ENCODE measurements around the gene TCP10L.
"Not testable (repeated sequence)": the region's sequence is repeated elsewhere in the genome, so short reads cannot be mapped to it uniquely, and the experiment has no call there.

TCP10L gene

GRCh38 chr21:32572574-32573420 is 12.5 kb downstream of the TCP10L start:
- no peaks in the 10 kb centered on the region for H3K36me3 ChIP-seq (ENCODE audit: control insufficient read depth in 5 of 5, insufficient read depth in 5 of 5, low read length in 5 of 5)
- peaks cover 2 to 12% (median 11%) of the 10 kb centered on the region in 5 donors for H3K4me1 ChIP-seq (ENCODE audit: control insufficient read depth in 5 of 5, insufficient read depth in 5 of 5, low read length in 5 of 5)
- H3K4me3 ChIP-seq (ENCODE audit: low read depth in 1 of 5, low read length in 5 of 5), result no peak overlapping the region
- H3K9me3 ChIP-seq (ENCODE audit: control insufficient read depth in 5 of 5, low read length in 5 of 5), result no peaks in the 10 kb centered on the region
- H3K9ac ChIP-seq (ENCODE audit: low read length in 5 of 5), result no peak overlapping the region
- H3K27me3 ChIP-seq (ENCODE audit: control insufficient read depth in 5 of 5, insufficient read depth in 4 of 5, low read length in 5 of 5), result peaks cover 4 to 11% (median 5%) of the 10 kb centered on the region in 5 donors
- H3K27ac ChIP-seq (ENCODE audit: low read depth, low read length), result no peak overlapping the region

DNA sequence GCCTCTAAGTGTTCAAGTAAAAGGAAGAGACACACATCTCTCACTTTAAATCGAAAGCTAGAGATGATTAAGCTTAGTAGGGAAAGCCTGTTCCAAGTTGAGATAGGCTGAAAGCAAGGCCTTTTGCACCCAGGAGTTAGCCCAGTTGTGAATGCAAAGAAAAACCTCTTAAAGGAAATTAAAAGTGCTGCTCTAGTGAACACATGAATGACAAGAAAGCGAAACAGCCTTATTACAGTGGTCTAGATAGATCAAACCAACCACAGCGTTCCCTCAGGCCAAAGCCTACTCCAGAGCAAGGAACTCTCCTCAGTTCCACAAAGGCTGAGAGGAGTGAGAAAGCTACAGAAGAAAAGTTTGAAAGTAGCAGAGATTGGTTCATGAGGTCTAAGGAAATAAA is 14.9 kb downstream of the TCP10L start:
- H3K9ac ChIP-seq (ENCODE audit: low read length in 5 of 5), result no peak overlapping the region
- peaks cover 2 to 12% (median 11%) of the 10 kb centered on the region in 5 donors for H3K4me1 ChIP-seq (ENCODE audit: control insufficient read depth in 5 of 5, insufficient read depth in 5 of 5, low read length in 5 of 5)
- no peaks in the 10 kb centered on the region for H3K9me3 ChIP-seq (ENCODE audit: control insufficient read depth in 5 of 5, low read length in 5 of 5)
- no peak overlapping the region for H3K4me3 ChIP-seq (ENCODE audit: low read depth in 1 of 5, low read length in 5 of 5)
- H3K27ac ChIP-seq (ENCODE audit: low read depth, low read length), result no peak overlapping the region
- peaks cover 4 to 11% (median 5%) of the 10 kb centered on the region in 5 donors for H3K27me3 ChIP-seq (ENCODE audit: control insufficient read depth in 5 of 5, insufficient read depth in 4 of 5, low read length in 5 of 5)
- H3K36me3 ChIP-seq (ENCODE audit: control insufficient read depth in 5 of 5, insufficient read depth in 5 of 5, low read length in 5 of 5), result no peaks in the 10 kb centered on the region

DNA sequence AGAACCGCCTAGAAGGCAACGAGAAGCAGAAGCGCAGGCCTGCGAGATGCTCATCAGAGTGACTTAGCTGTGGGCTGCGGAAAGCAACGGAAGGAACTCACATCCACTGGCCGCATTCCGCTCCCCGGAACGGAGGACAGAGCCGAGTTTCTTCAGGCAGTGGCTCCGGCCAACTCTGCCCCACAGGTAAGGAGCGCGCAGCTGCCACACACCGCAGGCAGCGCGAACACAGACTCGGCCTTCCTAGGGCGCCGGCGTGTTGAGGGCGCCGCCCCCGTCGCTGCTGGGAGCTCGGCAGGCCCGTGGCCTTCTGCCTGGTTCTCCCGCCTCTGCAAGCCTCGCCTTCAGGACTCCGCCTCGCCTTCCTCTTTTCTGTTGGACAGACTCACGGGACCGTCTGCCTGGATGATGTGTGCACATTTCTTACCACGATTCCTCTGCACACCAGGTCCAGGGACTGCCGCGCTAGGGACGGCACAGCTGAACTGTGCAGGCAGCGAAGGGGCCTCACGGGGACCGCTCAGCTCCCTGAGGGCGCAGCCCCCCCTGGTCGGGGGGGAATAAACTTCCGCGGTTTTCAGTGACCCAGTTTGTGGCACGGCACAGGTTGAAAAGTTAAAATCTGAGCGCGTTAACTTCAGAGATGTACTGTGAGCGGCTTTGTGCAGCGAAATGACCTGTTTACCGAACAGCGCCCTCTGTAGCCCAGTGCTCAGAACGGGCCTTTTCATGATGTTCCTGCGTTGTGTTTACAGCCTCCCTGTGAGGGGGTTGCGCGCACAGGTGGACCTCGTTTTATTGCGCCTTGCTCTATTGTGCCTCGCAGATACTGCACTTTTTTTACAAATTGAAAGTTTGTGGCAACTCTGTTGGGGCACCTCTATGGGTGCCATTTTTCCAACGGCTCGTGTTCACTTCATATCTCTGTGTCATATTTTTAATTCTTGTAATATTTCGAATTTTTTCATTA is 15.8 kb downstream of the TCP10L start:
- Histone ChIP-seq H3K4me3 (ENCODE audit: low read depth in 1 of 5, low read length in 5 of 5) (peak overlapping the region; percentile 73 to 85 (median 75)), H3K27ac (ENCODE audit: low read depth, low read length) (peak overlapping the region; percentile 69), H3K36me3 (ENCODE audit: control insufficient read depth in 5 of 5, insufficient read depth in 5 of 5, low read length in 5 of 5) (no peaks in the 10 kb centered on the region), H3K9ac (ENCODE audit: low read length in 5 of 5) (peak overlapping the region; percentile 27 to 82 (median 63)), H3K9me3 (ENCODE audit: control insufficient read depth in 5 of 5, low read length in 5 of 5) (peaks cover 0 to 7% (median 0%) of the 10 kb centered on the region in 5 donors), H3K4me1 (ENCODE audit: control insufficient read depth in 5 of 5, insufficient read depth in 5 of 5, low read length in 5 of 5) (peaks cover 2 to 12% (median 11%) of the 10 kb centered on the region in 5 donors), H3K27me3 (ENCODE audit: control insufficient read depth in 5 of 5, insufficient read depth in 4 of 5, low read length in 5 of 5) (peaks cover 4 to 8% (median 5%) of the 10 kb centered on the region in 5 donors)

DNA sequence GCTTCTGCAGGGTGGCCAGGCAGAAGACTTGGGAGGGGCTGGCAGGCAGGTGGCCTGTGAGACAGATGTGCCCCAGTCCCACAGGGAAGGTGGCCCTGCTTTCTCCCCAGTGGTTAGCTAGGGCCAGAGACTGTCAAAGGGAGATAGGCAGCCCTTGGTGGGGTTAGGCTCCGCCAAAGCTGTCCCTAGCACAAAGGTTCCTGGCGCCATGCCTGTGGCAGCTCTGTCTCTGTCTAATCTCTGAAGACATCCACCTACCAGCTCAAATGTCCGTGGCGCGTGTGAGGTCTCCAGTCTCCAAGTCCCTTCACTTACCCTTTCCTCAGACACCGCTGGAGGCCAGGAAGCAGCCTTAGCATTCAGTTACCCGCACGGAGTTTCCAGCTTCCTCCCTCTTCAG is 17.7 kb downstream of the TCP10L start:
- Histone ChIP-seq H3K9ac (ENCODE audit: low read length in 5 of 5) (no peak overlapping the region), H3K27me3 (ENCODE audit: control insufficient read depth in 5 of 5, insufficient read depth in 4 of 5, low read length in 5 of 5) (peaks cover 0 to 2% (median 1%) of the 10 kb centered on the region in 5 donors), H3K9me3 (ENCODE audit: control insufficient read depth in 5 of 5, low read length in 5 of 5) (peaks cover 0 to 7% (median 0%) of the 10 kb centered on the region in 5 donors), H3K27ac (ENCODE audit: low read depth, low read length) (no peak overlapping the region), H3K36me3 (ENCODE audit: control insufficient read depth in 5 of 5, insufficient read depth in 5 of 5, low read length in 5 of 5) (no peaks in the 10 kb centered on the region), H3K4me1 (ENCODE audit: control insufficient read depth in 5 of 5, insufficient read depth in 5 of 5, low read length in 5 of 5) (peaks cover 2 to 12% (median 11%) of the 10 kb centered on the region in 5 donors), H3K4me3 (ENCODE audit: low read depth in 1 of 5, low read length in 5 of 5) (no peak overlapping the region)

DNA sequence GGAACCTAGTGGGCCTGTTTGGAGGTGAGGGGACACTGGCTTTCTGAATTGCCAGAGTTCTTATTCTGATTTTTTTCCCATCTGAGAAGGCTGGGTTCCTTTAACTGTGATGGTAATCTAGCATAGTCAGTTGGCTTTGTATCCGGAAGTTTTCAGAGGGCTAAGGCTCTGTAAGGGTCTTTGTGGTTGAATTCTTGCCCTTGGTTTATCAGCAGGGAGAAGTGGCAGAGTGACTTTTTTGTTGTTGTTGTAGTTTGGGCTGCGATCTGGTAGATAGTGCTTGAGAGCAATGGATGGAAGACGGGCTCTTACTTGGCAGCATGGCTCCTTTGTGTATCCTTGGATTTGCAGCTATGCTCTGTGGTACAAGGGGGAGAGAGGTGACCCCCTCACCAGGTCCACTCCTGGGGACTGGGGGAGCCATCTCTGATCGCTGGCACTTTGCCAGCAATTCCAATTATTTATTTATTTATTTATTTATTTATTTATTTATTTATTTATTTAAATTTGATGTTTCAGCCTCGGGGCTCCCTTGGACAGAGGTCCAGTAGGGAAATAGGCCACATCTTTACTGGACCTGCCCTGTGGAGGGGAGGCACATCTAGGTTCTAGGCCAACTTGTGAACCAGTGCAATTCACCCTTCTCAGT is 18.5 kb downstream of the TCP10L start:
- Histone ChIP-seq H3K27ac (ENCODE audit: low read depth, low read length) (no peak overlapping the region), H3K27me3 (ENCODE audit: control insufficient read depth in 5 of 5, insufficient read depth in 4 of 5, low read length in 5 of 5) (no peaks in the 10 kb centered on the region), H3K4me1 (ENCODE audit: control insufficient read depth in 5 of 5, insufficient read depth in 5 of 5, low read length in 5 of 5) (peaks cover 2 to 12% (median 11%) of the 10 kb centered on the region in 5 donors), H3K4me3 (ENCODE audit: low read depth in 1 of 5, low read length in 5 of 5) (no peak overlapping the region), H3K36me3 (ENCODE audit: control insufficient read depth in 5 of 5, insufficient read depth in 5 of 5, low read length in 5 of 5) (no peaks in the 10 kb centered on the region), H3K9ac (ENCODE audit: low read length in 5 of 5) (no peak overlapping the region), H3K9me3 (ENCODE audit: control insufficient read depth in 5 of 5, low read length in 5 of 5) (peaks cover 0 to 7% (median 0%) of the 10 kb centered on the region in 5 donors)

DNA sequence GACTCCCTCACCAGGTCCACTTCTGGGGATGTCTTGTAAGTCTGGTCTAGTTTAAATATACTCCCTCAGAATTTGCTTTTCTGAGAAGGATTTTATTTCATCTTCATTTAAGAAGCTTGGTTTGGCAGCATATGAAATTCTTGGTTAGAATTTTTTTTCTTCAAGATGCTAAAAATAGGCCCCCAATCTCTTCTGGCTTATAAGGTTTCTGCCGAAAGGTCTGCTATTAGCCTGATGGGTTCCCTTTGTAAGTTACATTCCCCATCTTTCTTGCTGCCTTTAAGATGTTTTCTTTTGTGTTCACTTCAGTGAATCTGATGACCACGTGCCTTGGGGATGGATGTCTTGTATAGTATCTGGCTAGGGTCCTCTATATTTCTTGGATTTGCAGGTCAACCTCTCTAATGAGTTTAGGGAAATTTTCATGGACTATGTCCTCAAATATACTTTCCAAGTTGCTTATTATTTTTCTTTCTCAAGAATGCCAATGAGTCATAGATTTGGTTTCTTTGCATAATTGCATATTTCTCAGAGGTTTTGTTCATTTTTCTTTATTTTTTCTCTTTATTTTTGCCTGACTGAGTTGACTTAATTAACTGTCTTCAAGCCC is 19.4 kb downstream of the TCP10L start:
- Histone ChIP-seq H3K4me1 (ENCODE audit: control insufficient read depth in 5 of 5, insufficient read depth in 5 of 5, low read length in 5 of 5) (peaks cover 2 to 12% (median 11%) of the 10 kb centered on the region in 5 donors), H3K27ac (ENCODE audit: low read depth, low read length) (no peak overlapping the region), H3K4me3 (ENCODE audit: low read depth in 1 of 5, low read length in 5 of 5) (no peak overlapping the region), H3K9me3 (ENCODE audit: control insufficient read depth in 5 of 5, low read length in 5 of 5) (peaks cover 0 to 7% (median 0%) of the 10 kb centered on the region in 5 donors), H3K36me3 (ENCODE audit: control insufficient read depth in 5 of 5, insufficient read depth in 5 of 5, low read length in 5 of 5) (no peaks in the 10 kb centered on the region), H3K27me3 (ENCODE audit: control insufficient read depth in 5 of 5, insufficient read depth in 4 of 5, low read length in 5 of 5) (no peaks in the 10 kb centered on the region), H3K9ac (ENCODE audit: low read length in 5 of 5) (no peak overlapping the region)

GRCh38 chr21:32562915-32563314 is 22.4 kb downstream of the TCP10L start:
- Histone ChIP-seq H3K27ac (ENCODE audit: low read depth, low read length) (no peak overlapping the region), H3K9ac (ENCODE audit: low read length in 5 of 5) (no peak overlapping the region), H3K36me3 (ENCODE audit: control insufficient read depth in 5 of 5, insufficient read depth in 5 of 5, low read length in 5 of 5) (no peaks in the 10 kb centered on the region), H3K27me3 (ENCODE audit: control insufficient read depth in 5 of 5, insufficient read depth in 4 of 5, low read length in 5 of 5) (no peaks in the 10 kb centered on the region), H3K9me3 (ENCODE audit: control insufficient read depth in 5 of 5, low read length in 5 of 5) (peaks cover 0 to 7% (median 0%) of the 10 kb centered on the region in 5 donors), H3K4me3 (ENCODE audit: low read depth in 1 of 5, low read length in 5 of 5) (no peak overlapping the region), H3K4me1 (ENCODE audit: control insufficient read depth in 5 of 5, insufficient read depth in 5 of 5, low read length in 5 of 5) (peaks cover 0 to 2% (median 0%) of the 10 kb centered on the region in 5 donors)

GRCh38 chr21:32562426-32562825 is 22.9 kb downstream of the TCP10L start:
- Histone ChIP-seq H3K9me3 (ENCODE audit: control insufficient read depth in 5 of 5, low read length in 5 of 5) (peaks cover 0 to 7% (median 0%) of the 10 kb centered on the region in 5 donors), H3K27me3 (ENCODE audit: control insufficient read depth in 5 of 5, insufficient read depth in 4 of 5, low read length in 5 of 5) (no peaks in the 10 kb centered on the region), H3K4me3 (ENCODE audit: low read depth in 1 of 5, low read length in 5 of 5) (no peak overlapping the region), H3K27ac (ENCODE audit: low read depth, low read length) (no peak overlapping the region), H3K36me3 (ENCODE audit: control insufficient read depth in 5 of 5, insufficient read depth in 5 of 5, low read length in 5 of 5) (no peaks in the 10 kb centered on the region), H3K4me1 (ENCODE audit: control insufficient read depth in 5 of 5, insufficient read depth in 5 of 5, low read length in 5 of 5) (peaks cover 0 to 2% (median 0%) of the 10 kb centered on the region in 5 donors), H3K9ac (ENCODE audit: low read length in 5 of 5) (no peak overlapping the region)

DNA sequence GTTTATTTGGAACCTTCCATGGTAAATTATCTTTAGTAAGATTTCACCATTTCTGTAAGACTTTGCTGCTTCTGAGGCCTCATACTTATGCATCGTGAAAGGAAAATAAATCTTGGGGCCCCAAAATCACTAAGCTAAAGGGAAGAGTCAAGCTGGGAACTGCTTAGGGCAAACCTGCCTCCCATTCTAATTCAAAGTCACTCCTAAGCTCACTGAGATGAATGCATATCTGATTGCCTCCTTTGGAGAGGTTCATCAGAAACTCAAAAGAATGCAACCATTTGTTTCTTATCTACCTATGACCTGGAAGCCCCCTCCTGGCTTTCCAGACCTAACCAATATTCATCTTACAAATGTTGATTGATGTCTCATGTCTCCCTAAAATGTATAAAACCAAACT is 23.8 kb downstream of the TCP10L start:
- not testable (repeated sequence) for H3K9me3 ChIP-seq (ENCODE audit: control insufficient read depth in 5 of 5, low read length in 5 of 5); H3K4me1 ChIP-seq (ENCODE audit: control insufficient read depth in 5 of 5, insufficient read depth in 5 of 5, low read length in 5 of 5); H3K9ac ChIP-seq (ENCODE audit: low read length in 5 of 5); H3K27ac ChIP-seq (ENCODE audit: low read depth, low read length); H3K36me3 ChIP-seq (ENCODE audit: control insufficient read depth in 5 of 5, insufficient read depth in 5 of 5, low read length in 5 of 5); H3K4me3 ChIP-seq (ENCODE audit: low read depth in 1 of 5, low read length in 5 of 5); H3K27me3 ChIP-seq (ENCODE audit: control insufficient read depth in 5 of 5, insufficient read depth in 4 of 5, low read length in 5 of 5)

All from subcutaneous abdominal adipose tissue (tissue), 5 donors.